Trophoblast cell (in vitro differentiated cells and primary cell): Measurements from ENCODE around the gene GRID1.

Experiments
- DNase-seq, 2 donors: peaks; one replicate each; pipeline ENCODE4 v3.0.0-alpha.2; 2016
- H2AFZ ChIP-seq: 2 replicates; pipeline ENCODE4 v1.6.1; 2013; ENCODE audit warnings: low read length, moderate library complexity, mild to moderate bottlenecking; ENCODE audit not compliant: insufficient read depth, poor library complexity
- H2AK5ac ChIP-seq: 2 replicates; pipeline ENCODE4 v1.6.1; 2013; ENCODE audit warnings: mild to moderate bottlenecking, low read length
- H2BK120ac ChIP-seq: 2 replicates; pipeline ENCODE4 v1.6.1; 2013; ENCODE audit warnings: low read length, mild to moderate bottlenecking, moderate library complexity; ENCODE audit not compliant: insufficient read depth, poor library complexity
- H2BK12ac ChIP-seq: 2 replicates; pipeline ENCODE4 v1.6.1; 2013; ENCODE audit warnings: mild to moderate bottlenecking, low read length, moderate library complexity
- H2BK5ac ChIP-seq: 2 replicates; pipeline ENCODE4 v1.6.1; 2013; ENCODE audit warnings: low read length, low read depth, moderate library complexity, mild to moderate bottlenecking; ENCODE audit not compliant: poor library complexity
- H3K14ac ChIP-seq: 2 replicates; pipeline ENCODE4 v1.6.1; 2013; ENCODE audit warnings: mild to moderate bottlenecking, low read length
- H3K18ac ChIP-seq: 2 replicates; pipeline ENCODE4 v1.6.1; 2013; ENCODE audit warnings: mild to moderate bottlenecking, low read length
- H3K23ac ChIP-seq: 2 replicates; pipeline ENCODE4 v1.6.1; 2013; ENCODE audit warnings: low read length
- H3K27ac ChIP-seq: 2 replicates; pipeline ENCODE4 v1.5.1; 2013; ENCODE audit warnings: low read depth, mild to moderate bottlenecking, inconsistent platforms, low read length, moderate library complexity
- H3K27me3 ChIP-seq: 2 replicates; pipeline ENCODE4 v1.6.1; 2013; ENCODE audit warnings: inconsistent platforms, mild to moderate bottlenecking, low read length, moderate library complexity; ENCODE audit not compliant: insufficient read depth
- H3K36me3 ChIP-seq, 2 experiments: 1 replicate in 1 of 2; 2 replicates in 1 of 2; pipeline ENCODE4 v1.6.1; 2013; ENCODE audit warnings: low read length in 2 of 2, mild to moderate bottlenecking in 2 of 2, moderate library complexity in 1 of 2; ENCODE audit not compliant: insufficient read depth in 2 of 2, control insufficient read depth in 1 of 2
- H3K4ac ChIP-seq: 2 replicates; pipeline ENCODE4 v1.6.1; 2013; ENCODE audit warnings: low read depth, mild to moderate bottlenecking, low read length, moderate library complexity
- H3K4me1 ChIP-seq, 2 experiments: 1 replicate in 1 of 2; 2 replicates in 1 of 2; pipeline ENCODE4 v1.6.1; 2013; ENCODE audit warnings: low read length in 2 of 2, mild to moderate bottlenecking in 2 of 2, moderate library complexity in 1 of 2; ENCODE audit not compliant: insufficient read depth in 2 of 2, control insufficient read depth in 1 of 2
- H3K4me2 ChIP-seq: 2 replicates; pipeline ENCODE4 v1.6.1; 2013; ENCODE audit warnings: inconsistent platforms, mild to moderate bottlenecking, low read length, moderate library complexity
- H3K4me3 ChIP-seq: 2 replicates; pipeline ENCODE4 v1.5.1; 2013; ENCODE audit warnings: mild to moderate bottlenecking, low read depth, low read length, inconsistent platforms
- H3K79me1 ChIP-seq: one replicate; pipeline ENCODE4 v1.6.1; 2013; ENCODE audit warnings: low read length
- H3K79me2 ChIP-seq: 2 replicates; pipeline ENCODE4 v1.6.1; 2013; ENCODE audit warnings: low read length, mild to moderate bottlenecking; ENCODE audit not compliant: control insufficient read depth, insufficient read depth, poor library complexity
- H3K9ac ChIP-seq: 2 replicates; pipeline ENCODE4 v1.6.1; 2013; ENCODE audit warnings: mild to moderate bottlenecking, low read length
- H3K9me3 ChIP-seq: 2 replicates; pipeline ENCODE4 v1.6.1; 2013; ENCODE audit warnings: low read depth, mild to moderate bottlenecking, control low read depth, inconsistent platforms, low read length; ENCODE audit not compliant: insufficient read depth
- H4K12ac ChIP-seq: 2 replicates; pipeline ENCODE4 v1.6.1; 2013; ENCODE audit warnings: low read depth, mild to moderate bottlenecking, low read length, moderate library complexity
- H4K8ac ChIP-seq: 2 replicates; pipeline ENCODE4 v1.6.1; 2013; ENCODE audit warnings: low read depth, mild to moderate bottlenecking, low read length, moderate library complexity
- H4K91ac ChIP-seq: one replicate; pipeline ENCODE4 v1.6.1; 2013; ENCODE audit warnings: low read depth, mild to moderate bottlenecking, low read length, moderate library complexity
- WGBS: extraction: QIAGEN DNeasy Blood & Tissue Kit; methylation state at CpG from one replicate; pipeline ENCODE4 v1.1.7; 2013; ENCODE audit warnings: missing lambda C conversion rate; ENCODE audit not compliant: insufficient read length, insufficient coverage; ENCODE audit errors: extremely low coverage; 5-methylcytosine and 5-hydroxymethylcytosine counted together

The GRID1 gene

DNA sequence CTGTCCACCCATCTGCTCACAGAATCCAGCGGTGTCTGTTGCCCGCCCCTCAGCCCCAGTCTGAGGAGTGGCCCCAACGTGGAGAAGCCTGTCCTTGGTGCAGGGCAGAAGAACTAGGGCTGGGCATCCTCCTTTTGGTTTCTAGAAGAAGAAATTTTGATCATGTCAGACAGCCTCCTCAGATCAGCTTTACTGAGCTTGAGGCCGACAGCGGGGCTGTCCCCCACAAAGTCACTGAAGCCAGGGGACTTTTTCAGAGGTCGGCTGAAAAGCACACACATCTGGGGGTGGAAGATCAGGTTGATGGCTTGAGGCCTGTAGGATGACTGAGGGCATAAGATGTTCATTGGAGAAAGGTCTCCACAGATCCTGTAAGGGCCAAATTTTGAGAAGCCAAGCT is 767.9 kb downstream of the GRID1 start:
- Histone ChIP-seq H3K27me3 (no peaks in the 10 kb centered on the region), H4K12ac (no peak overlapping the region), H3K4ac (no peak overlapping the region), H2AK5ac (no peak overlapping the region), H3K4me3 (peak overlapping the region; percentile 32), H3K9me3 (no peaks in the 10 kb centered on the region), H4K91ac (no peak overlapping the region), H3K79me1 (peaks cover 1% of the 10 kb centered on the region), H3K36me3 (no peaks in the 10 kb centered on the region), H3K79me2 (no peaks in the 10 kb centered on the region), H2BK12ac (no peak overlapping the region), H3K4me2 (no peak overlapping the region), H3K18ac (no peak overlapping the region), H3K9ac (no peak overlapping the region), H2AFZ (no peak overlapping the region), H3K14ac (no peak overlapping the region), H3K4me1 (peaks cover 9 to 12% of the 10 kb centered on the region in 2 experiments), H2BK120ac (no peak overlapping the region), H3K27ac (no peak overlapping the region), H3K23ac (no peak overlapping the region), H2BK5ac (no peak overlapping the region), H4K8ac (no peak overlapping the region)
- no CpG with 5 or more reads among the region's 6 CpGs for WGBS
- no peak for DNase-seq

DNA sequence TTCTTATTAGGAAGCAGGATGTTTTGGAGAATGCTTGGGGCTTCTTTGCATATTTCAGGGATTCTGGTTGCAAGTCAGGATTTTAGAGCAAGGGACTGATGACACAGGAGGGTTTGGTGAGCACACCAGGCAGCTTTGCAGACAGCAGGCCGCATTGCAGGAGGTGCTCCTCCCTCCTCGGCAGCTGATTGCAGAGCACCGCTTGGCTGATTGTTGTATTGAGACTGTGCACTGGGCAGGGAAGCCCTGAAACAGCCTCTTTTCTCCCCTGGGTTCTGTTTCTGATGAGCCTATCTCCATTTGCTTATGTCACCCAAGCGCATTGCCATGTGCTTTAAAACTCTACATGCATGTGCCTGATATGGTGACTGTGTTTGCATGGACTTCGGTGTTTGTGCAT is 769.6 kb downstream of the GRID1 start:
- H3K9ac ChIP-seq = no peak overlapping the region
- no peak overlapping the region for H2BK5ac ChIP-seq
- H4K91ac ChIP-seq = no peak overlapping the region
- H4K12ac ChIP-seq = no peak overlapping the region
- H3K36me3 ChIP-seq = no peaks in the 10 kb centered on the region
- H3K4me3 ChIP-seq = no peak overlapping the region
- WGBS = no CpG with 5 or more reads among the region's 5 CpGs
- no peaks in the 10 kb centered on the region for H3K27me3 ChIP-seq
- no peak overlapping the region for H2BK12ac ChIP-seq
- no peak for DNase-seq
- H3K27ac ChIP-seq = no peak overlapping the region
- H3K18ac ChIP-seq = no peak overlapping the region
- H2AK5ac ChIP-seq = no peak overlapping the region
- no peak overlapping the region for H4K8ac ChIP-seq
- H3K4ac ChIP-seq = no peak overlapping the region
- no peaks in the 10 kb centered on the region for H3K79me2 ChIP-seq
- peaks cover 9 to 12% of the 10 kb centered on the region in 2 experiments for H3K4me1 ChIP-seq
- H3K14ac ChIP-seq = no peak overlapping the region
- H3K4me2 ChIP-seq = no peak overlapping the region
- H3K79me1 ChIP-seq = peaks cover 1% of the 10 kb centered on the region
- H3K9me3 ChIP-seq = no peaks in the 10 kb centered on the region
- H2BK120ac ChIP-seq = no peak overlapping the region
- no peak overlapping the region for H3K23ac ChIP-seq
- H2AFZ ChIP-seq = no peak overlapping the region

DNA sequence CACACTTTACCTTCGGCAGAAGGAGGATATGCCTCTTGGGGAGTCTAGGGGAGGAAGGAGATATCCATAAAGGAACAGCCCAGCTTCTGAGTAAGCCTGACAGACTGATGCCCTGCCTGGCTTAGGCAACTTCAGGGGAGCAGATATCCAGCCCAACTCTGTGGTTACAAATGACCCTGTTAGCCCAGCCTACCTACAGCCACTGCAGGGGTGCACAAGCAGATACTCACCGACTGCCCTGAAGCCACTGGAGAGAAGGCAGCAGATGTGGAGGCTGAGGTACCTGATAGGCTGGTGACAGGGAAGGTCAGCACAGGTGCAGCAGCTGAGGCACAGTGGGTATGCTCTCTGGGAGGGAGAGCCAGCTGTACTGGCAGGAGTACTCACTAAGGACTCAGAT is 770.2 kb downstream of the GRID1 start:
- H3K27me3 ChIP-seq = no peaks in the 10 kb centered on the region
- no peak overlapping the region for H2BK12ac ChIP-seq
- no peak overlapping the region for H4K12ac ChIP-seq
- no peak overlapping the region for H2AFZ ChIP-seq
- no peak overlapping the region for H3K18ac ChIP-seq
- no CpG with 5 or more reads among the region's 2 CpGs for WGBS
- H3K23ac ChIP-seq = no peak overlapping the region
- H4K8ac ChIP-seq = no peak overlapping the region
- no peak overlapping the region for H2AK5ac ChIP-seq
- H3K36me3 ChIP-seq = no peaks in the 10 kb centered on the region
- peaks cover 6 to 9% of the 10 kb centered on the region in 2 experiments for H3K4me1 ChIP-seq
- no peak overlapping the region for H3K14ac ChIP-seq
- no peak overlapping the region for H3K27ac ChIP-seq
- no peak for DNase-seq
- H3K79me2 ChIP-seq = no peaks in the 10 kb centered on the region
- no peak overlapping the region for H3K9ac ChIP-seq
- no peak overlapping the region for H3K4ac ChIP-seq
- peaks cover 1% of the 10 kb centered on the region for H3K79me1 ChIP-seq
- no peak overlapping the region for H3K4me2 ChIP-seq
- no peak overlapping the region for H2BK120ac ChIP-seq
- no peak overlapping the region for H4K91ac ChIP-seq
- no peak overlapping the region for H3K4me3 ChIP-seq
- H3K9me3 ChIP-seq = no peaks in the 10 kb centered on the region
- H2BK5ac ChIP-seq = no peak overlapping the region

DNA sequence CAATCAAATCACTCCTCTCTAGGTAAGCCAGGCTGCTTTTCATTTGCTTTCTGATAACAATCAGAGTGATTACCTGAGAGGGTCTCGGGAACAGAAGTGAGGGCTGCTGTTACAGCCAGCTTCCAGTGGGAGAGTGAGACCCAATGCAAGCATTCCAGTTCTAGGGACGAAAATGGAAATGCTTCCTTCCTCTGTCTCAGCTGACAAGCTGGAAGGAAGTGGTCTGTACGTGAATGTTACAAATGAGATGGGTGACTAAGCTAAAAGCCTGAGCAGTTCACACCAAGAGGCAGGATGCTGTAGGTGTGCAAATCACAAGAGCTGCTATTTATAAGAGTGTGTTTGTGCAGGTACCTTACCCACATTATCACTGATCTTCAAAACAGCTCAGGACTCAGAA is 772.4 kb downstream of the GRID1 start:
- Histone ChIP-seq H4K12ac (no peak overlapping the region), H2BK12ac (no peak overlapping the region), H3K23ac (no peak overlapping the region), H3K4me2 (no peak overlapping the region), H4K8ac (no peak overlapping the region), H3K4ac (no peak overlapping the region), H4K91ac (no peak overlapping the region), H3K18ac (no peak overlapping the region), H3K14ac (no peak overlapping the region), H3K79me2 (no peaks in the 10 kb centered on the region), H3K4me1 (no peaks in the 10 kb centered on the region), H3K79me1 (no peaks in the 10 kb centered on the region), H3K27ac (no peak overlapping the region), H2BK120ac (no peak overlapping the region), H3K9ac (no peak overlapping the region), H2AFZ (no peak overlapping the region), H3K36me3 (no peaks in the 10 kb centered on the region), H2BK5ac (no peak overlapping the region), H3K9me3 (no peaks in the 10 kb centered on the region), H2AK5ac (no peak overlapping the region), H3K4me3 (no peak overlapping the region), H3K27me3 (no peaks in the 10 kb centered on the region)
- no peak for DNase-seq
- WGBS = no CpG with 5 or more reads among the region's 3 CpGs
